Mononuclear cell (primary cell): Measurements from ENCODE around the gene FAT3. TPM values are rescaled to one million over a fixed set of nuclear protein-coding genes. Genes with fewer than 3 reads are reported as not detected.

Source experiments
- H3K27me3 ChIP-seq: 2 replicates; pipeline ENCODE4 v1.6.0; 2011; ENCODE audit warnings: low read length, control low read depth; ENCODE audit not compliant: insufficient read depth
- H3K4me1 ChIP-seq: 2 replicates; pipeline ENCODE4 v1.5.1; 2011; ENCODE audit warnings: mild to moderate bottlenecking, low read length, control low read depth; ENCODE audit not compliant: insufficient read depth
- H3K4me3 ChIP-seq: 2 replicates; pipeline ENCODE4 v1.5.1; 2011; ENCODE audit warnings: mild to moderate bottlenecking, low read length, moderate library complexity
- H3K9me3 ChIP-seq: 2 replicates; pipeline ENCODE4 v1.5.1; 2011; ENCODE audit warnings: low read depth, mild to moderate bottlenecking, control low read depth, low read length
- total RNA-seq: library from RNA; depleted of rRNA; stranded (reverse); fragments of >200 nt; gene quantifications from one replicate; pipeline ENCODE4 v1.2.3, GENCODE V29; 2012

Gene FAT3
- total RNA-seq, 1 donor: under 0.01 TPM

DNA sequence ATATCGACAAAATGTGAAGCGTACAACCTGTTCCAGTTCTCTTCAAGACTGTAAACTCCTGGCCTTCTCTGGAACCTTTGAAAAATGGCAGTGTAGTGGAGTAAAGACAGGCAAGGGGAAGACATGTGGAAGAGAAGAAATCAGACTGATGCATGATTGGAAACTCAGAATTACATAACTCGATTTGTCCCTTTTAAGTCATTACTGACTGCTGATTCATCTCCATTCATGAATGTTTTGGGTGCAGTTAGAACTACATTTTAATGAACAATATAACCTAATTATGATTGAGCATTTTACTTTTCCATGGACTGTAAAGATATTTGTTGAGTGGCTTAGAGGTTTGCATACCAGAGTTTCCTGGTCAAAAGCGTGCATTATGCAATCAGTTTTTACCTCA is 32.9 kb downstream of the FAT3 start:
- H3K4me1 ChIP-seq: no peaks in the 10 kb centered on the region
- no peaks in the 10 kb centered on the region for H3K27me3 ChIP-seq
- no peak overlapping the region for H3K4me3 ChIP-seq
- no peaks in the 10 kb centered on the region for H3K9me3 ChIP-seq

DNA sequence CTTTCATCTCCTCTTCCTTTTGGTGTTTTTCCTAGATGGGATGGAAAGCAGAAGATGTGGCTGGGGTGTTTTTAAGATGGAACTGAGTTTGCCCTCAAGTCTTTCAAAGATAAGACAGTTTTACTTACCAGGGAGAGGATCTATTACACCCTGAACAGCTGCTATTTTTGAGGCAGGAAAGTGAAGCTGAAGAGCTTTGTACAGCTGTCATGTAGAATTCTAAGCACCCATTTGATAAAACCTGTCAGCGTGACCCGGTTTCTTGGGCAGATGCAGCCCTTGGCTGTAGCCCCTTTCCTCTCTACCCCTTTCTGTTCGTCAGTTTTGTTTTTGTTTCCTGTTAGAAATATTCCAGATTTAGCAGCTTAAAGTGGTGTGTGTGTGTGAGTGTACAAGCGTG is 35.2 kb downstream of the FAT3 start:
- Histone ChIP-seq H3K9me3 (no peaks in the 10 kb centered on the region), H3K27me3 (no peaks in the 10 kb centered on the region), H3K4me3 (no peak overlapping the region)

DNA sequence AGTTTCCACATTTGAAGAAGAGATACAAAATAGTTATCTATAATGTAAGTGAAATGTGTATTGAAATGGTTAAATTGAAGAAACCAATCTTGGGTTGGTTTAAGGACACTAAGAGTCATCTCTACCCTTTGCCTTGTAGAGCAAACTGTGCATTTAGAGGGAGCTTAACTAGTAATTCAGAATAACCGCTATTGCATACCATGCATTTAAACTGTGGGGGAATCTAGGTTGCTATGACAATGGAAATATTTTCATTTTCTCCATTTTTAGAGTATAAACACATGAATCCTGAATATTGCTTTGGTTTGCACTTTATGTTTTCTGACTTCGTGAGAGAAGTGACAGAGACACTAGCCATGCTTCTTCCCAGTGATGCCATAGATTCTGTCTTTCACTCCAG is 39.7 kb downstream of the FAT3 start:
- H3K27me3 ChIP-seq: no peaks in the 10 kb centered on the region
- H3K4me1 ChIP-seq: no peaks in the 10 kb centered on the region
- H3K9me3 ChIP-seq: no peaks in the 10 kb centered on the region
- H3K4me3 ChIP-seq: no peak overlapping the region

More for the DNA sequence above, 35.2 kb downstream of the FAT3 start:
- no peaks in the 10 kb centered on the region for H3K4me1 ChIP-seq

DNA sequence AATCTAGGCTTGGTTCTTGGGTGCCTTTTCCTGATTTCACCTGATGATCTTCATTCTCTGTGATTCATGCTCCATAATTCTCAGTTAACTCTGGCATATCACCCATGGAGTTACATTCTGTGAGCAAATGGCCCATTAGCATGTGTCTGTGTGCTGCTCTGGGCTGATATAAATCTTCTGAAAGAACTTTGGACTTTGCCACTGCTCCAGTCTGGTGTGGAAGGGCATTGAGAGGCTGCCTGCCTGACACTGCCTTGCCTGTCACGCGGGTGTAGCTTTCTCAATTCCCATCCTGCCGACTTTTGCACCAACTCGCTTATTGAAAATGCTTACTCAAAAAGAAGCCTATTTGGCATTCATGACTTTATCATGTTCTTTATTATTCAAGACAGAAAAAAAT is 42.2 kb downstream of the FAT3 start:
- Histone ChIP-seq H3K9me3 (no peaks in the 10 kb centered on the region), H3K4me3 (no peak overlapping the region), H3K4me1 (no peaks in the 10 kb centered on the region), H3K27me3 (no peaks in the 10 kb centered on the region)

DNA sequence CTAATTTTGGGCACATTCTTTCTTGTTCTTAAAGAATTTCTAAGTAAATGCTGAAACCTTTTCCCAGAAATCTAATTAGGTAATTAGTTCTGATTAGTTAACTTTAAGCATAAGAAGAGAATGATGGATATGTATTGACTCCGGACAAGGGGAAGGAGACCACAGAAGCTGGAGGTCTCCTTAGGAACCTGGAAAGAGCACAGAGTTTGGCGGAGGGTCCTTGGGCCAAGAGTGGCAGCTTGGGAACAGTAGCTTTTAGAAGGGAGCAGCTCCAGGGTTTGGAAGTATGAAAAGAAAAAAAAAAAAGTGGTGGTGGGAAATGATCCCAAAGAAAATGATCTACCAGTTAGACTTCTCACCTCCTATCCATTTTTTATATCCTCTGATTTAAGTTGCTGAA is 42.7 kb downstream of the FAT3 start:
- Histone ChIP-seq H3K9me3 (no peaks in the 10 kb centered on the region), H3K27me3 (no peaks in the 10 kb centered on the region), H3K4me1 (no peaks in the 10 kb centered on the region), H3K4me3 (no peak overlapping the region)

DNA sequence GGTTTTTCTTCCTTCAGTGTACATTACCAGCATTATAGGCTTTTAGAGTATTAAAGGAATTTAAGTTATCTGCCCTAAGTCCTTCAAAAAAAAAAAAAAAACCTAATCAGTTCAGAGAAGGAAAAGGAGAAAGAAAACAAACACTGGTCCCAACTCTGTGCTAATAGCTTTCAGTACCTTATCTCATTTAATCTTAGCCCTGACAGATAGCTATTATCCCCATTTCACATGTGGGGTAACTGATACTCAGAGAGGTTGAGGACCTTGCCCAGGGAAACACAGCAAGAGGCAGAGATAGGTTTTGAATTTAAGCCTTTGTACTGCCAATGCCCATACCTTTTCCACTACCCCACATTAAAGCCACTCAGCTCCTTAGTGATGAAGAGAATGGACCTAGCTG is 43.4 kb downstream of the FAT3 start:
- H3K4me3 ChIP-seq: no peak overlapping the region
- no peaks in the 10 kb centered on the region for H3K4me1 ChIP-seq
- no peaks in the 10 kb centered on the region for H3K27me3 ChIP-seq
- H3K9me3 ChIP-seq: no peaks in the 10 kb centered on the region

DNA sequence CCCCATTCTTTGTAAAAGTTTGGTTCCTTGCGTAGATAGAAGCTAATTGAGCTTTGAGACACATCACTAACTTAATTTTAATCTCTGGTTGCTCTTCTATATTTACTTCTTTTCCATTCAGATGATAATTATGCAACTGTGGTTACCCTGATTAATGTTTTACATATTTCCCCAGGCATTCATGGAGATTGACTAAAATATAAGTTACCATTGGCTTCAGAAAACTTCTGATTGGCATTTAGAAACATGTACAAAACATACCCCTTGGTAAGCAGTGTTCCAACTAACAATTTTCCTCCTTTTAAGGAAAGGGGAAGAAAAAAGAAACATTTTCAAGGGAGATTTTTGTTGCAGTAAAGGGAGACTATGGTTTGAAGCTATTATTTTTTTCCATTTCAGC is 43.9 kb downstream of the FAT3 start:
- Histone ChIP-seq H3K4me3 (no peak overlapping the region), H3K4me1 (no peaks in the 10 kb centered on the region), H3K9me3 (no peaks in the 10 kb centered on the region), H3K27me3 (no peaks in the 10 kb centered on the region)

DNA sequence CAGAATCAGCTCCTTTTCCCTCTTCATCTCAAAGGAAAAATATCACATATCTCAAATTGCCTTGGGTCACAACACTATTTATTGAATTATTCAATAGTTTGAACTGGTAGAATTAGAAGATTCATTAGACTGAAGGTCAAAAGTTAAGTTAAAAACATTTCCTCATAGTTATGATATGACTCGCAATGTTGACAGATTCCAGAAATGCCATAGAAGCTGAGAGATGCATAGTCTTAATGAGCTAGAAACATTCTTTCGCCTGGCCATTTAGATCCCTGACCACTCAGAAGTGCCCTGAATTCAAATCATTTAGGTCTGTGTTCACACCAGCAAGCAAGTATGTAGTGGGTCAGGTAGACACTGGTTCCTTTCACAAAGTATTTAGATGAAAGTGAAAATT is 44.4 kb downstream of the FAT3 start:
- H3K27me3 ChIP-seq: no peaks in the 10 kb centered on the region
- H3K4me1 ChIP-seq: no peaks in the 10 kb centered on the region
- no peak overlapping the region for H3K4me3 ChIP-seq
- no peaks in the 10 kb centered on the region for H3K9me3 ChIP-seq

DNA sequence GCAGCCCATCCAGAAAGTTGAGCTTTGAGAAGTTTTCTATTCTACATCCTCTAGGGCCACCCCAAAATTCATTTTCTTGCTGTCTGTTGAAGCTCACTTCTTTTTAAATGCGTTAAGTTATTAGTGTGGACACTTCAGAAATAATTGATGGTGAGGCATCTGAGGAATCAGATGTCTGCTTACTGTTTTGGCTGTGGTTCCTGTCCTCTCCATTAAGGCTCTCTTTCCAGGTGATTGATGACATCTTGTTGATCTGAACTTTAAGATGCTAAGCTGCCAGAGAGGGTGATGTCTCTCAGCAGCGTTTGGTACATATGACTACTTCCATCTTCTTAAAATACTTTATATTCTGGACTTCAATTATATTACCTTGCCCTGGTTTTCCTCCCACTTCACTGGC is 45.2 kb downstream of the FAT3 start:
- H3K27me3 ChIP-seq: no peaks in the 10 kb centered on the region
- no peaks in the 10 kb centered on the region for H3K9me3 ChIP-seq
- no peak overlapping the region for H3K4me3 ChIP-seq
- H3K4me1 ChIP-seq: no peaks in the 10 kb centered on the region

DNA sequence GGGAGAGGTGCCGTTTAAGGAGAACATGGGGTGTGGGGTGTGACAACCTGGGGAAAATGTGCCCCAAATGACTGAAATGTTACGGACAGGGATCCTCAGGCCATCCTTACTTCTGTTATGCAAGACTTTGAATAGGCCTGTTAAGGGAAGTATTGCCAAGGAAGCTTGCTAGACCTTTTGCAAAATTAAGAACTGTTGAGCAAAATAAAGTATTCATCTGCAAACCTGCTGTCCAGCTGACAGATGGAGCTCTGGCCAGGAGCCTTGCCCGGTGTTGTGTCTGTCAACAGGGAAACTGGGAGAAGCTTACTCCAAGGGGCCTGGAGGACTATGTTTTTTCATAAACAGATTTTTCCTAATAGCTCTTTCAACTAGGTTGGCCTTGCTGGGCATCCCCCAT is 48.0 kb downstream of the FAT3 start:
- H3K9me3 ChIP-seq: no peaks in the 10 kb centered on the region
- H3K4me3 ChIP-seq: no peak overlapping the region
- H3K4me1 ChIP-seq: no peaks in the 10 kb centered on the region
- no peaks in the 10 kb centered on the region for H3K27me3 ChIP-seq
